GM06990 (cell line): ENCODE measurements around the gene STAP1.
A peak's percentile ranks its signal among the peaks of the same experiment; 100 is the strongest.

Experiments
- DNase-seq: peaks from one replicate; pipeline ENCODE4 v3.0.0-alpha.2; 2011; ENCODE audit not compliant: insufficient read length; ENCODE audit errors: extremely low read depth
- H3K27me3 ChIP-seq: replicated peaks from 2 replicates; pipeline ENCODE4 v1.6.0; 2011; ENCODE audit warnings: low read length; ENCODE audit not compliant: control insufficient read depth, insufficient read depth
- H3K36me3 ChIP-seq: 2 replicates; pipeline ENCODE4 v1.5.1; 2011; ENCODE audit warnings: low read length; ENCODE audit not compliant: control insufficient read depth, insufficient read depth
- H3K4me3 ChIP-seq: replicated peaks from 2 replicates; pipeline ENCODE4 v1.5.1; 2011; ENCODE audit warnings: low read depth, mild to moderate bottlenecking, control low read depth, low read length
- CTCF ChIP-seq: IDR thresholded peaks from 2 replicates; pipeline ENCODE4 v1.5.1; 2011; ENCODE audit warnings: low read length, control low read depth, mild to moderate bottlenecking, inconsistent platforms; ENCODE audit not compliant: insufficient read depth, poor library complexity, severe bottlenecking

The STAP1 gene

GRCh38 chr4:67539830-67540229, 18.7 kb upstream of the STAP1 start:
- no peak for TF ChIP-seq CTCF
- Histone ChIP-seq H3K27me3 (no peaks in the 10 kb centered on the region), H3K36me3 (peaks cover 7% of the 10 kb centered on the region), H3K4me3 (no peak overlapping the region)
- DNase-seq, result no peak

- Histone ChIP-seq H3K36me3 (peaks cover 5% of the 10 kb centered on the region), H3K27me3 (no peaks in the 10 kb centered on the region), H3K4me3 (no peak overlapping the region)
- no peak for TF ChIP-seq CTCF
- no peak for DNase-seq
These were observed 16.5 kb upstream of the STAP1 start for GRCh38 chr4:67542076-67542475.

DNA sequence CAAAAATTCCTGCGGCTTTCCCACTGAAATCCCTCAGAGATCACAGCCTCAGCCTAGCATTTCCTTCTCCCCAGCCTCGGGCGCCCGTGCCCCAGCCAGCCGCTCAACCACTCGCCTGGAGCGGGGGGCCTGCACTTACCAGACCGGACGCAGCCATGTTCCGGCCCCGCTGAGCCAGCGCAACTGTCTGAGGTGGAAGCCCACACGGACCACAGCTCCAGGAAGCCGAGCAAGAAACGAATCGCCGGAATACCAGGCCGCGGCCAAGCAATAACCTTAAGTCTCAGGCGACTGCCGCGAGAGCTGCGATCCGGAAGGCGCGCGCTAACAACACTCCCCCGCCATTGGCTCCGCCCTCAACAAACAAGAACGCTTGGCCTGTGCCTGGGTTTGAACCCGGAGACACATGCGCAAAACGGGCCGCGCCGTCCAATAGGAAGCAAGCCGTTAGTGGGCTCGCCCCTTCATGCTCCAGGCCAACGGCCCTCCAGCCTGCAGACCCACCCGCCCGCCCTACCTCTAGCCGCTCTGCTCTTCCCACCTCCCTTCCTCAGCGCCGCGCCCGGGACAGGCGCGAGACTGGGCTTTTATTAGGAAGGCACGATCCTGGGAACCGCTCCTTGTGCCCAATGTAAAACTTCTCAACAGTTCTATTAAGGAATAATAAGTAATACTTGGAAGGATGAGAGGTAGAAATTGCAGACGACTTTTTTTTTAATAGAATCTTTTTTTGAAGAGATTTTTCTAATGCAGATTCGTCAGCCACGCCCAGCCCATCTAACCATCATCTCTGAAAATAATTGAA, 13.1 kb upstream of the STAP1 start, which contains the start of gene CENPC:
Gene CENPC, minus strand, starts transcription at position 305 of the 805 bp plus-strand sequence. Its CDS starts 148 bp downstream, at position 157.
- DNase-seq, result peak; percentile 96
- no peak for TF ChIP-seq CTCF
- Histone ChIP-seq H3K27me3 (no peaks in the 10 kb centered on the region), H3K4me3 (peak within 1 kb of the TSS; percentile 85), H3K36me3 (no peaks in the 10 kb centered on the region; the same call in none of the 2 replicates)

DNA sequence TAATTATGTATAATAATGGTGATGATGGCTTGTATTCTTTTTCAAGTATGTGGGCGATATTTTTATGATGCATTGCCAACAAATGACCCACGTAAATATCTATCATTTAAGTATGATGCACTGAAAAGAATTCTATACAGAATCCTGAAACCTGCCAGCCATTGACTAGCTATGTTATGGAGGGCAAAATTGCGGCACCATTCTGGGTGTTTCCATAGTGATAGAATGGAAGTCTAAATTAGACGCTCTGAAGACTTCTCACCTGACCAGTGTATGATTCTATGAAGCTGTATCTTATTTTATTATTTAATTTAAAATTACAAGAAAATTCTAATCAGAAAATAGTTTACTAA, 12.5 kb upstream of the STAP1 start:
- DNase-seq, result no peak

GRCh38 chr4:67546971-67547370, 11.6 kb upstream of the STAP1 start:
- no peak for DNase-seq
- no peak for TF ChIP-seq CTCF
- Histone ChIP-seq H3K4me3 (no peak overlapping the region), H3K27me3 (no peaks in the 10 kb centered on the region), H3K36me3 (no peaks in the 10 kb centered on the region; the same call in 1 of the 2 replicates)

More for the DNA sequence above, 12.5 kb upstream of the STAP1 start:
- TF ChIP-seq CTCF, result no peak
- peak overlapping the region; percentile 85 for H3K4me3 ChIP-seq
- H3K36me3 ChIP-seq, result no peaks in the 10 kb centered on the region; the same call in none of the 2 replicates
- H3K27me3 ChIP-seq, result no peaks in the 10 kb centered on the region
